H1 (cell line): ENCODE results near the gene CEP95. TPM values are rescaled to one million over a fixed set of nuclear protein-coding genes. Genes with fewer than 3 reads are reported as not detected.

ENCODE experiments used
- CTCF ChIA-PET: fragments of 300-600 bp; sonication (Branson Sonifier 250); formaldehyde crosslinking; loops from one replicate; lab custom pipeline; 2021; ENCODE audit not compliant: partially characterized antibody; lab: Charles Lee
- POLR2A ChIA-PET: fragments of 300-600 bp; sonication (Branson Sonifier 250); formaldehyde crosslinking; loops from one replicate; lab custom pipeline; 2021; ENCODE audit warnings: inconsistent platforms; ENCODE audit not compliant: partially characterized antibody; lab: Charles Lee
- DNase-seq, 2 experiments: peaks; one replicate each; pipeline versions ENCODE4 v3.0.0 to v3.0.0-alpha.2; 2010 to 2022; ENCODE audit warnings: low spot score in 2 of 2, low read depth in 1 of 2, mixed read lengths in 1 of 2
- FAIRE-seq: peaks from 2 replicates; lab custom pipeline; 2011; peaks lifted over from hg19 to GRCh38; lab: Jason Lieb, UNC
- H2AFZ ChIP-seq: 2 replicates; pipeline ENCODE4 v1.8.1; 2012; ENCODE audit warnings: low read length, inconsistent platforms
- H2AK5ac ChIP-seq: 2 replicates; pipeline ENCODE4 v1.6.1; 2013; ENCODE audit warnings: low read depth, low read length
- H2BK120ac ChIP-seq: replicated peaks from 2 replicates; pipeline ENCODE3; 2013; ENCODE audit warnings: low read depth, low read length, inconsistent platforms
- H2BK12ac ChIP-seq: 2 replicates; pipeline ENCODE4 v1.6.1; 2013; ENCODE audit warnings: low read depth, low read length
- H2BK15ac ChIP-seq: 2 replicates; pipeline ENCODE4 v1.6.1; 2013; ENCODE audit warnings: low read length
- H2BK20ac ChIP-seq: 2 replicates; pipeline ENCODE4 v1.6.1; 2013; ENCODE audit warnings: low read length
- H2BK5ac ChIP-seq: 2 replicates; pipeline ENCODE4 v1.6.1; 2013; ENCODE audit warnings: low read depth, low read length
- H3K14ac ChIP-seq: 2 replicates; pipeline ENCODE4 v1.6.1; 2013; ENCODE audit warnings: inconsistent platforms; ENCODE audit not compliant: insufficient read length
- H3K18ac ChIP-seq: 2 replicates; pipeline ENCODE4 v1.6.1; 2013; ENCODE audit warnings: low read length; ENCODE audit errors: extremely low read depth
- H3K23ac ChIP-seq: 2 replicates; pipeline ENCODE4 v1.6.1; 2013; ENCODE audit warnings: inconsistent platforms; ENCODE audit not compliant: insufficient read length
- H3K23me2 ChIP-seq: 2 replicates; pipeline ENCODE4 v1.6.1; 2013; ENCODE audit warnings: low read depth, low read length
- H3K27ac ChIP-seq: 2 replicates; pipeline ENCODE4 v1.6.1; 2011; ENCODE audit warnings: low read depth, low read length, inconsistent platforms
- H3K27me3 ChIP-seq, 4 experiments: replicated peaks in 1 of 4; 1 replicate in 1 of 4; 2 replicates in 3 of 4; pipeline versions ENCODE4 v1.6.1 to v1.8.1; 2011 to 2013; ENCODE audit warnings: low read length in 3 of 4, mild to moderate bottlenecking in 3 of 4, inconsistent platforms in 2 of 4, mixed read lengths in 2 of 4, moderate library complexity in 1 of 4; ENCODE audit not compliant: control insufficient read depth in 3 of 4, insufficient read depth in 3 of 4; ENCODE audit errors: extremely low read depth in 1 of 4
- H3K36me3 ChIP-seq, 4 experiments: 2 replicates each; pipeline versions ENCODE4 v1.6.1 to v1.8.1; 2011 to 2013; ENCODE audit warnings: mild to moderate bottlenecking in 4 of 4, low read length in 3 of 4, moderate library complexity in 2 of 4, control low read depth in 1 of 4, inconsistent platforms in 1 of 4; ENCODE audit not compliant: insufficient read depth in 4 of 4, control insufficient read depth in 2 of 4
- H3K4ac ChIP-seq: replicated peaks from 2 replicates; pipeline ENCODE3; 2013; ENCODE audit warnings: low read length, low read depth, mixed read lengths, inconsistent platforms; ENCODE audit not compliant: insufficient read length
- H3K4me1 ChIP-seq, 4 experiments: replicated peaks in 1 of 4; 1 replicate in 1 of 4; 2 replicates in 3 of 4; pipeline versions ENCODE4 v1.6.1 to v1.8.1; 2011 to 2013; ENCODE audit warnings: low read length in 3 of 4, inconsistent platforms in 2 of 4, mixed read lengths in 1 of 4; ENCODE audit not compliant: insufficient read depth in 4 of 4, control insufficient read depth in 3 of 4
- H3K4me2 ChIP-seq, 2 experiments: 2 replicates each; pipeline versions ENCODE4 v1.6.1 to v1.8.1; 2011 to 2013; ENCODE audit warnings: low read depth in 2 of 2, low read length in 2 of 2, control low read depth in 1 of 2, inconsistent platforms in 1 of 2, mild to moderate bottlenecking in 1 of 2; ENCODE audit not compliant: insufficient read depth in 1 of 2
- H3K4me3 ChIP-seq, 4 experiments: fragments of 200-600, 300-600 bp in 1 of 4; sonication (generic), shearing (Covaris generic), sonication (Bioruptor Twin) in 1 of 4; 2 replicates each; pipeline versions ENCODE4 v1.5.1 to v1.8.1; 2011 to 2016; ENCODE audit warnings: low read length in 4 of 4, low read depth in 3 of 4, control low read depth in 2 of 4, inconsistent platforms in 2 of 4, mild to moderate bottlenecking in 2 of 4, mixed read lengths in 1 of 4, moderate library complexity in 1 of 4; ENCODE audit not compliant: insufficient read depth in 2 of 4; ENCODE audit errors: extremely low read depth in 1 of 4
- H3K56ac ChIP-seq: replicated peaks from 2 replicates; pipeline ENCODE3; 2013; ENCODE audit warnings: low read depth, mild to moderate bottlenecking, mixed read lengths, low read length, inconsistent platforms; ENCODE audit not compliant: insufficient read length
- H3K79me1 ChIP-seq: 2 replicates; pipeline ENCODE4 v1.6.1; 2013; ENCODE audit warnings: low read depth, low read length, control low read depth
- H3K79me2 ChIP-seq, 2 experiments: 2 replicates each; pipeline versions ENCODE4 v1.6.1 to v1.8.1; 2012 to 2013; ENCODE audit warnings: low read length in 2 of 2, mild to moderate bottlenecking in 2 of 2, inconsistent platforms in 1 of 2; ENCODE audit not compliant: insufficient read depth in 2 of 2, control insufficient read depth in 1 of 2
- H3K9ac ChIP-seq, 4 experiments: replicated peaks in 1 of 4; 1 replicate in 1 of 4; 2 replicates in 3 of 4; pipeline versions ENCODE4 v1.6.1 to v1.8.1; 2011 to 2013; ENCODE audit warnings: low read depth in 3 of 4, low read length in 3 of 4, control low read depth in 2 of 4, mild to moderate bottlenecking in 2 of 4, moderate library complexity in 2 of 4, inconsistent platforms in 1 of 4; ENCODE audit errors: extremely low read depth in 1 of 4
- H3K9me3 ChIP-seq, 2 experiments: 2 replicates each; pipeline versions ENCODE4 v1.6.1 to v1.8.1; 2012 to 2013; ENCODE audit warnings: mild to moderate bottlenecking in 2 of 2, moderate library complexity in 2 of 2, control low read depth in 1 of 2, inconsistent platforms in 1 of 2, low read depth in 1 of 2, low read length in 1 of 2, mixed read lengths in 1 of 2; ENCODE audit not compliant: insufficient read depth in 2 of 2
- H4K20me1 ChIP-seq, 2 experiments: replicated peaks in 1 of 2; 2 replicates each; pipeline versions ENCODE3 to v1.8.1; 2011 to 2013; ENCODE audit warnings: inconsistent platforms in 2 of 2, low read length in 2 of 2, mild to moderate bottlenecking in 1 of 2; ENCODE audit not compliant: insufficient read depth in 2 of 2, control insufficient read depth in 1 of 2
- H4K5ac ChIP-seq: 2 replicates; pipeline ENCODE4 v1.6.1; 2013; ENCODE audit warnings: low read length, low read depth, mixed read lengths, inconsistent platforms; ENCODE audit not compliant: insufficient read length
- H4K8ac ChIP-seq: 2 replicates; pipeline ENCODE4 v1.8.0; 2013; ENCODE audit warnings: mild to moderate bottlenecking, moderate library complexity, low read length, inconsistent platforms; ENCODE audit not compliant: insufficient read depth; ENCODE audit errors: extremely low read depth
- H4K91ac ChIP-seq: replicated peaks from 2 replicates; pipeline ENCODE3; 2013; ENCODE audit warnings: low read length, mixed read lengths, inconsistent platforms; ENCODE audit not compliant: insufficient read length
- ASH2L ChIP-seq: fragments of 200-600, 300-600 bp; sonication (generic); IDR thresholded peaks from one replicate; pipeline ENCODE4 v1.7.1; 2017; ENCODE audit warnings: low read length
- ATF2 ChIP-seq: IDR thresholded peaks from 2 replicates; pipeline ENCODE4 v1.6.1; 2012; ENCODE audit warnings: low read length, inconsistent platforms
- CEBPB ChIP-seq: IDR thresholded peaks from 2 replicates; pipeline ENCODE4 v1.6.1; 2012; ENCODE audit warnings: low read depth, low read length
- CHD2 ChIP-seq: IDR thresholded peaks from 2 replicates; pipeline ENCODE4 v1.6.1; 2012; ENCODE audit warnings: low read length, improper control_type of control experiment
- CREB1 ChIP-seq: IDR thresholded peaks from 2 replicates; pipeline ENCODE4 v1.6.1; 2012; ENCODE audit warnings: inconsistent platforms
- GTF2F1 ChIP-seq: IDR thresholded peaks from 2 replicates; pipeline ENCODE4 v1.6.1; 2012; ENCODE audit warnings: low read depth, low read length, improper control_type of control experiment, borderline replicate concordance
- POLR2A ChIP-seq, 2 experiments: IDR thresholded peaks; 1 replicate in 1 of 2; 2 replicates in 1 of 2; pipeline ENCODE4 v1.6.1; 2011; ENCODE audit warnings: low read depth in 2 of 2, low read length in 2 of 2, mild to moderate bottlenecking in 2 of 2; ENCODE audit errors: control extremely low read depth in 1 of 2
- RFX5 ChIP-seq: IDR thresholded peaks from 2 replicates; pipeline ENCODE4 v1.6.1; 2011; ENCODE audit warnings: low read depth, low read length, improper control_type of control experiment, borderline replicate concordance
- SIN3A ChIP-seq, 2 experiments: IDR thresholded peaks in 1 of 2; conservative IDR thresholded peaks in 1 of 2; 2 replicates each; pipeline ENCODE4 v1.6.1; 2011 to 2012; ENCODE audit warnings: low read length in 2 of 2, improper control_type of control experiment in 1 of 2, low read depth in 1 of 2, mild to moderate bottlenecking in 1 of 2
- SP1 ChIP-seq: IDR thresholded peaks from 2 replicates; pipeline ENCODE4 v1.6.1; 2011; ENCODE audit warnings: low read depth, low read length
- WGBS, 2 experiments: shearing (Covaris generic) in 1 of 2; methylation state at CpG; one replicate each; pipeline versions ENCODE4 v1.1.6 to v1.1.7; 2013 to 2015; ENCODE audit warnings: low lambda C conversion rate in 2 of 2, mixed read lengths in 2 of 2, inconsistent platforms in 1 of 2, low coverage in 1 of 2, missing lambda C conversion rate in 1 of 2; ENCODE audit not compliant: insufficient replicate concordance in 2 of 2, insufficient coverage in 1 of 2, insufficient read length in 1 of 2; ENCODE audit errors: extremely low coverage in 1 of 2, missing lambda C conversion rate in 1 of 2; 5-methylcytosine and 5-hydroxymethylcytosine counted together
- polyA plus RNA-seq, 7 experiments: library from polyadenylated mRNA; depleted of rRNA in 3 of 7; stranded (reverse) in 5 of 7; unstranded in 2 of 7; fragments of >200 nt in 5 of 7; fragments of 200-250 nt in 2 of 7; gene quantifications; 1 replicate in 5 of 7; 2 replicates in 1 of 7; 4 replicates in 1 of 7; pipeline versions ENCODE4 v1.2.1 to v1.2.3, GENCODE V29; 2011 to 2013; ENCODE audit warnings: missing spikeins in 2 of 7, mixed read lengths in 2 of 7
- total RNA-seq: library from RNA; stranded (reverse); fragmentation: NEBNext Ultra II Directional; extraction: Animal tissue kit (Norgen Biotek cat#: 25700); gene quantifications from 2 replicates; pipeline ENCODE4 v1.2.1, GENCODE V29; 2021
- TF ChIP-seq, protein P1 (sequence below): IDR thresholded peaks from 2 replicates; pipeline ENCODE4 v1.6.1; 2011; ENCODE audit warnings: low read length, improper control_type of control experiment

The CEP95 gene
- total and polyA plus RNA-seq, 2 of the 8 experiments (the other 6 are each of a cell fraction or from before 2014, with no cell fraction given): 22.3 to 51.5 TPM

DNA sequence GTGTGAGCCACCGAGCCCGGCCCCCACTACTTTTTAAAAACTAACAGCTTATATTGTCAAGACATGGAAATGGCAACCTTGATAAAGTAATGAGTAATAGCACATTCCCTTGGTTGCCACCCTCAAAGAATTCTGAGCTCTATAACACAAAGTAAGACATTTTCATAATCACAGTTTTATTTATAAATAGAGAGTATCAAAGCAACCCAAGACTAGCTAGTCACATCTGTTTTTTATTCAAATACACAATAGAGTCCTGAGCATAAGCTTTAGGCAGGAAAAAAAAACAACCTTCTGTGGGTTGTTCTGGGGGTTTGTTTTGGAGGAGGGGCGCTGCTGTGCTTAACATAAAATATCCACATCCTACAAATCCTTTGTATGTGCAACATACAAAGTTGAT, 68.7 kb downstream of the CEP95 start:
- Histone ChIP-seq H4K91ac (no peak overlapping the region), H2AFZ (no peak overlapping the region), H2BK12ac (no peak overlapping the region), H3K18ac (no peak overlapping the region), H3K14ac (no peak overlapping the region), H3K79me1 (no peaks in the 10 kb centered on the region), H3K79me2 (no peaks in the 10 kb centered on the region), H2BK5ac (no peak overlapping the region), H2BK120ac (no peak overlapping the region), H3K23ac (no peak overlapping the region), H3K9me3 (no peaks in the 10 kb centered on the region), H3K9ac (no peak overlapping the region), H3K4me2 (no peak overlapping the region), H3K4me3 (no peak overlapping the region), H2BK15ac (no peak overlapping the region), H3K23me2 (no peaks in the 10 kb centered on the region), H3K27ac (no peak overlapping the region), H4K8ac (no peak overlapping the region), H2BK20ac (no peak overlapping the region), H3K27me3 (no peaks in the 10 kb centered on the region), H3K4me1 (no peaks in the 10 kb centered on the region), H4K5ac (no peak overlapping the region), H3K56ac (no peak overlapping the region), H4K20me1 (no peaks in the 10 kb centered on the region), H2AK5ac (no peak overlapping the region), H3K36me3 (peaks cover 0 to 24% (median 6%) of the 10 kb centered on the region in 4 experiments; a peak in 5 of 8 replicates), H3K4ac (no peak overlapping the region)
- ChIA-PET CTCF (interaction anchor here (1.1 kb wide), 1 partner anchor 155 kb away, joined by 3 read pairs; no protein-coding TSS in a partner anchor), POLR2A (interaction anchor here (1.2 to 3.4 kb wide), 2 partner anchors 45 to 70 kb away, joined by 3 to 14 read pairs; partner anchors contain the start of genes CEP95 and DDX5)
- DNase-seq (no peak), FAIRE-seq (no peak)
- TF ChIP-seq GTF2F1 (no peak), CEBPB (no peak), SP1 (no peak), SIN3A (conservative IDR thresholded peaks at IDR 0.05 in 1 of 2, IDR thresholded peaks at IDR 0.05 in 1 of 2; ENCODE audit: low read depth in 1 of 2, low read length in 2 of 2) (no peak), ATF2 (no peak), CHD2 (no peak), CREB1 (no peak), POLR2A (IDR thresholded peaks at IDR 0.05; ENCODE audit: control extremely low read depth in 1 of 2, low read depth in 2 of 2, low read length in 2 of 2) (no peak), RFX5 (no peak), ASH2L (no peak)
- TF ChIP-seq, protein P1, sequence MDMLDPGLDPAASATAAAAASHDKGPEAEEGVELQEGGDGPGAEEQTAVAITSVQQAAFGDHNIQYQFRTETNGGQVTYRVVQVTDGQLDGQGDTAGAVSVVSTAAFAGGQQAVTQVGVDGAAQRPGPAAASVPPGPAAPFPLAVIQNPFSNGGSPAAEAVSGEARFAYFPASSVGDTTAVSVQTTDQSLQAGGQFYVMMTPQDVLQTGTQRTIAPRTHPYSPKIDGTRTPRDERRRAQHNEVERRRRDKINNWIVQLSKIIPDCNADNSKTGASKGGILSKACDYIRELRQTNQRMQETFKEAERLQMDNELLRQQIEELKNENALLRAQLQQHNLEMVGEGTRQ: no peak
- WGBS, 2 experiments: 86% methylated on average over 3 of the region's 3 CpGs; no CpG with 5 or more reads in 1 of the 2 experiments
